H1 (cell line): ENCODE data around the gene NABP1. TPM values are rescaled to one million over a fixed set of nuclear protein-coding genes. Genes with fewer than 3 reads are reported as not detected.

Experiments
- KDM4A ChIP-seq: IDR thresholded peaks from one replicate; pipeline ENCODE4 v1.7.1; 2012; ENCODE audit warnings: low read depth, mild to moderate bottlenecking, moderate library complexity, low read length, inconsistent platforms; ENCODE audit not compliant: severe bottlenecking
- polyA plus RNA-seq, 7 experiments: library from polyadenylated mRNA; depleted of rRNA in 3 of 7; stranded (reverse) in 5 of 7; unstranded in 2 of 7; fragments of >200 nt in 5 of 7; fragments of 200-250 nt in 2 of 7; gene quantifications; 1 replicate in 5 of 7; 2 replicates in 1 of 7; 4 replicates in 1 of 7; pipeline versions ENCODE4 v1.2.1 to v1.2.3, GENCODE V29; 2011 to 2013; ENCODE audit warnings: missing spikeins in 2 of 7, mixed read lengths in 2 of 7
- total RNA-seq: library from RNA; stranded (reverse); fragmentation: NEBNext Ultra II Directional; extraction: Animal tissue kit (Norgen Biotek cat#: 25700); gene quantifications from 2 replicates; pipeline ENCODE4 v1.2.1, GENCODE V29; 2021

Gene NABP1
- total and polyA plus RNA-seq, 2 of the 8 experiments (the other 6 are each of a cell fraction or from before 2014, with no cell fraction given): 0.63 to 4.8 TPM

- TF ChIP-seq KDM4A: no peak
These were observed 41.7 kb upstream of the NABP1 start (continued) for GRCh38 chr2:191636235-191636543.
